HT-29 (cell line): ENCODE results near the gene BOC. TPM values are rescaled to one million over a fixed set of nuclear protein-coding genes. Genes with fewer than 3 reads are reported as not detected.
"Not testable (repeated sequence)": the region's sequence is repeated elsewhere in the genome, so short reads cannot be mapped to it uniquely, and the experiment has no call there.

Source experiments
- DNase-seq: peaks from one replicate; pipeline ENCODE4 v3.0.0-alpha.2; 2015; ENCODE audit warnings: low spot score
- total RNA-seq: library from RNA; depleted of rRNA; stranded (reverse); fragments of >200 nt; shearing (Covaris generic); gene quantifications from 2 replicates; pipeline ENCODE4 v1.2.3, GENCODE V29; 2014; rRNA removed

BOC gene, protein sequence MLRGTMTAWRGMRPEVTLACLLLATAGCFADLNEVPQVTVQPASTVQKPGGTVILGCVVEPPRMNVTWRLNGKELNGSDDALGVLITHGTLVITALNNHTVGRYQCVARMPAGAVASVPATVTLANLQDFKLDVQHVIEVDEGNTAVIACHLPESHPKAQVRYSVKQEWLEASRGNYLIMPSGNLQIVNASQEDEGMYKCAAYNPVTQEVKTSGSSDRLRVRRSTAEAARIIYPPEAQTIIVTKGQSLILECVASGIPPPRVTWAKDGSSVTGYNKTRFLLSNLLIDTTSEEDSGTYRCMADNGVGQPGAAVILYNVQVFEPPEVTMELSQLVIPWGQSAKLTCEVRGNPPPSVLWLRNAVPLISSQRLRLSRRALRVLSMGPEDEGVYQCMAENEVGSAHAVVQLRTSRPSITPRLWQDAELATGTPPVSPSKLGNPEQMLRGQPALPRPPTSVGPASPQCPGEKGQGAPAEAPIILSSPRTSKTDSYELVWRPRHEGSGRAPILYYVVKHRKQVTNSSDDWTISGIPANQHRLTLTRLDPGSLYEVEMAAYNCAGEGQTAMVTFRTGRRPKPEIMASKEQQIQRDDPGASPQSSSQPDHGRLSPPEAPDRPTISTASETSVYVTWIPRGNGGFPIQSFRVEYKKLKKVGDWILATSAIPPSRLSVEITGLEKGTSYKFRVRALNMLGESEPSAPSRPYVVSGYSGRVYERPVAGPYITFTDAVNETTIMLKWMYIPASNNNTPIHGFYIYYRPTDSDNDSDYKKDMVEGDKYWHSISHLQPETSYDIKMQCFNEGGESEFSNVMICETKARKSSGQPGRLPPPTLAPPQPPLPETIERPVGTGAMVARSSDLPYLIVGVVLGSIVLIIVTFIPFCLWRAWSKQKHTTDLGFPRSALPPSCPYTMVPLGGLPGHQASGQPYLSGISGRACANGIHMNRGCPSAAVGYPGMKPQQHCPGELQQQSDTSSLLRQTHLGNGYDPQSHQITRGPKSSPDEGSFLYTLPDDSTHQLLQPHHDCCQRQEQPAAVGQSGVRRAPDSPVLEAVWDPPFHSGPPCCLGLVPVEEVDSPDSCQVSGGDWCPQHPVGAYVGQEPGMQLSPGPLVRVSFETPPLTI
- not detected in 2 replicates for total RNA-seq

DNA sequence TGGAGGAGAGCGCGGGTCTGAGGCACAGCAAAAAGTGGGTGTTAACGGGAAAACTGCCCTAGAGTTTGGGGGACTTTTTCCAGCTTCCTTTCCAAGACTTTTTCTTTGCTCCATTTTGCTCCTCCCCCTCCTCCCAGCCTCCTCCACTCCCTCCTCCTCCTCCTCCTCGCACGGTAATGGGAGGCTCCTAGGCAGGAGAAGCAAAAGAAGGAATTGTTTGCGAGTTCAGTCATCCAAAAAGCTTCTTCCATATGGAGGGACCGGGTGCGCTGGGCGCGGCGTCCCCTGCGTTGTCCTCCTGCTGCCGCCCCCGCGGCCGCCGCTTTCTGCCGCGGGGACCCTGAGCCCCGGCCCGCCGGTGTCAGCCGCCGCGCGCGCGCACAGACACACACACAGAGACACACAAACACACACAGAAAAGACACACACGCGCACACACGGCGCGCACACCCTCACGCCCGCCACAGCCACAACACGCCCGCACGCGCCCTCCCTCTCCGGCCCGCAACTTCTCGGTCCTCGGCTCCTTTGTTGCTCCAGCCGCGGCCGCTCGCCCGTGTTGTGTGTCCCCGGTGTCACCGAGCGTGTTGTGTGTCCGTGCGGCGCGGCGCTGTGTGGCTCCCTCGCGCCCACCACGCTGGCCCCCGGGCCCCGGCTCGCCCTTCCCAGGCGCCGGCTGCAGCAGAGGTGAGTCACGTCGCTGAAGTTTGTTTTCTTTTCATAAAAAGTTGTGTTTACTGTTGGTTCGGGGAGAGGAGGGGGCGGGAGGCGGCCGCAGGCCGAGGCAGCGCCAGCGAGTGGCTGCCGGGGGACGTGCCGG, at the start of gene BOC:
Gene BOC (plus strand): TSS at position 228 of the 820 bp plus-strand sequence. CDS start 38,246 bp downstream, outside the sequence.
- DNase-seq: no peak

DNA sequence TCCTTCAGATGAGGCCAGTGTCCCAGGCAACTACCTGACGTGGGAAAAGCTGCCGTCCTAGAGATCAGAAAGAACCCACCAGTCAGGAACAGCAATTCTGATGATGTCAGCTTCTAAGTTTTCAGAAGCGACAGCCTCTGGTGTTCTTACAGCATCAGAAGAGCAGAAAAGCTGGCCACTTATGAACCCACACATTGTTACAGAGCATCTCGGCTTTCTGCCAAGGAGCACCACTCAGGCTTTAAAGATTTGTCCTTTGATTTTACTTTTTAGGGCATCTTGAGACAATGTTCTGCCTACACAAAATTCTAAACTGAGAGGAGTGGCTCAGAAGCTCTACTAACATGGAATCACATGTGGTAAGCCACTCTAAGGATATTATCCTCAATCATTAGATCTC, 49.7 kb upstream of the BOC start:
- DNase-seq: no peak

DNA sequence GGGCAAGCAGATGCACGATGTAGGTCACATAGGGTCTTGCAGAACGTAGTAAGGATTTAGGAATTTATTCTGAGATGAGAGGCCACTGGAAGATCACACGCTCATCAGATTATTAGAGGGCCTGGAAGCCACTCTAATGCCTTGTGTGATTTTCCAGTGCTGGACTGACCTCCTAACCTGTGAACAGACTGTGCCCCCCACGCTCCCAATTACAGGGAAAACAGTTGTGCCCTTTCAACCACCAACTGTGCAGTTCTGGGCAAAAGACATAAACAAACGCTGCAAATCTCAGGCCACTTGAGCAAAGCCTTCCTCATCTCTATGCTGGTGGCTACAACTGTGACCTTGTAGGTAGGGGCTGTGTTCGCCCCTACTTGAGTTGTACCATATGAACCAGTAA, 48.2 kb upstream of the BOC start:
- no peak for DNase-seq

DNA sequence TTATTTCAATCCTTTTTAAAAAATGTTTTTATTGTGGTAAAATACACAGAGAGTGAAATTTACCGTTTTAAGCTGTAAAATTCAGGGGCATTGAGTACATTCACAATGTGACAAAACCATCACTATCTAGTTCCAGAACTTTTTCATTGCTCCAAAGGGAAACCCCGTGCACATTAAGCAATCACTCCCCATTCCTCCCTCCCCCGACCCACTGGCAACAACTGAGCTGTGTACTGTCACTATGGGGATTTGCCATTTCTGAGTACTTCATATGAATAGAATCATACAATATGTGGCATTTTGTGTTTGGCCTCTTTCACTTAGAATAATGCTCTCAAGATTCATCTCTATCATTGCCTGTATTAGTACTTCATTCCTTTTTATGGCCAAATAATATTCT, 45.5 kb upstream of the BOC start:
- no peak for DNase-seq

DNA sequence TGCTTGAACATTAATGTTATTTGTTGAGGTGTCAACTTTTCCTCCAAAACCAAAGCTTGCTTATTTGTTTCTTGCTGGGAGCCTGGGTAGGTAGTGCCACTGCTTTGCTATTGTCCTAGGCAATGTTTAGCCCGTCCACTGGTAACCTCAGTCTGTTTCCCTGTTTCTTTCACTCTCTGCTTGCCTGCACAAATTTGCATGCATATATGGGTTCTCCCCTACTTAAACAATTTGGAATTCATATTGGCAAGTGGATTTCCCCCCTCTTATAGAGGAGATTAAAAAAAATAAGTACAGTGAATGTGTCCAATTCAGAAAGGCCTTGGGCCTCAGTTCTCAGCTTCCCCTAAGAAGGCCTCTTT, 45.0 kb upstream of the BOC start:
- no peak for DNase-seq

DNA sequence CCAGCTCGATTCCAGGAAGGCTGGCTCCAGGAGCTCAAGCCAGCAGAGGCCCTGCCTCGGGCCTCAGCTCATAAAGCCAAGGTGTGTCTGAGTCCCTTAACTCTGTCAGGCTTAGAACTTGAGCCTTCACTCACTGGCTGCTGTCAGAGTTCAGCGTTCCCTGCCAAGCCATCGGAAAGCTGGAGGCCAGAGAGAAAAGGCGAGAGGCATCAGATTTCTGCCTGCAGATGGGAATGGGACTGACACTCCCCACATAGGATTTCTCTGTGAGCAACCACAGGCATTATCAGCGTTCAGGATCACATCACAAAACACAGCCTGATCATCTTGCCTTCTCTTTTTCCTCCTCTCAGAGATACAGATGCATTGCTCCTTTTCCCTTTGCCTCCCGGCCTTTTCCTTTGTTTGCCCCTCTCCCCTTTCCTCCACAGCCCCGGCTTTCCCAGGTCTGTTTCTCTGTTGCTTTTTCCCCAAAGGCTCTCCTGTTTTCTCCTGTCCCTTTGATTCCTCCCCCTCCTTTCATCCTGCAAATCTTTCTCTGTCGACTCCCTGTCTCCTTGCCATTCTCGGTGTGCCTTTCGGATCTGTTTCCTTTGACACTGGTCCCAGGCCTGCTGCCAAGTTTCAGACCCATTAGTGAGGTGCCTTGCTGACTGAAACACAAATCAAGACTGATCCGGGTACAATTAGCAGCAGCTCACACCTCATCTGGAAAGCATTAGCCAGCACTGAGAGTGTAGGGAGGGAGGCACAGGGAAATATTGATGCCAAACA, 44.5 kb upstream of the BOC start:
- DNase-seq: no peak

DNA sequence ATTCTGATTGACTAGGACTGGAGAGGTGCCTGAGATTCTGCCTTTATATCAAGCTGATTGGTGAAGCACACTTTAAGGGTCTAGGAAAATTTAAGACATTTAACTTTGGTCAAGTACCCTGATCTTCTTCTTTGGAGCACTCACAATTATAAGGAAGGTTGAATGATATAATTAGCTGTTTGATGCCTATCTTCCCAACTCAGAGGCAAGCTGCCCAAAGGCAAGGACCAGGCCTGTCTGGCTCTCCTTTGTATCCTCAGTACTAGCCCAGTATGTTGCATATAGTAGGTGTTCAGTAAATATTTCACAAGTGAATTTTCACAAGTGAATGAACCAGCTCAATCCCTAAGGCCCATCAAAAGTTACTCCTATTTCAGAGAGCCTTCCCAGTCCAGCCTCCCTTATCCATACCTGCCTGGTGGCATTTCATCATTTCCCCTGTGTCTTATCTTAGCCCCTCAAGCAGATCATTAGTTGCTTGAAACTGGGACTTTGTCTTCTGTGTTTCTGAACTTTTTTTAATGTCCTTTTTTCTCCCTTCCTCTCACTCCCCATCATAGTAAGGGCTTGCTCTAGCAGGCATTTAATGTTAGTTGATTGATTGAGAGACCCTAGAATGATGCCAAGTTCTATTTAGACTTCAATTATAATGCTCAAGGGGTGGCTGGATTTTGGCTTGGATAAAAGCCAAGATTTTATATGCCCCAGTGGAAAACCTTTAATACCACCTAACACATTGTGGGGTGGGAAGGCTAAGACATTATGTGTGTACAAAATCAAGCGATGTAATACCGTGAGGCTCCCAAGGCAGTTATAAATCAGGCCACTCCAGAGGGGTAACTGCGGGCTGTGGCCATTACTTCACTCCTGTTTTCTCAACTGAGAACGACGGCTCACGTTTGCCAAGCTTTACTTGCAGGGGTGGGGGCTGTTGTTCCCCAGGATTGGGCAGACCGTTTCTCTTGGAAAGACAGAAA, 43.2 kb upstream of the BOC start:
- DNase-seq: no peak

DNA sequence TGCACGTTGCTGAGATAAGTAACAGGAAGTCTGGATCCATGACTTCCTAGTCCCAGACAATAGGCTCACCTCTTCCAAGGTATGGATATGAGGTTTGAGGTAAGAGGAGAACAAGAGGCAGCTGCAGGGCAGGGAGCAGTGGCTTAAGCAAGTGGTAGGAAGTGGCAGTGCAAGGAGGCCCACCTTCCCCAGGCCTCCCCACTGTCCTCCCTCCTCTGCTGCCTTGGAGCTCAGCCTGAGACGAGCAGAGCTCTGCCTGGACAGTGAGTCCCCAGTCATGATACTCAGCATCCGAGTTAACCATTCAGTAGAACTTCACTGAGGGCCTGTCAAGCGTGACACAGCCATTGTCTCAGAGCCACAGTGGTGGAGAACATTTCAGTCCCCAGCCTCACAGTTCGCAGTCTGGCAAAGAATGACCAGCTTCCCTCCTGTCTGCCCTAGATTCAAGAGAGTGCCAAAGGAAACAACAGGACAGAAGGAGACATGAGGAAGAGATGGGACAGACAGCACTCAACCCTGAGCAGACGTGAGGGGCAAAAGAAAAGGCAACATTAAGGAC, 41.4 kb upstream of the BOC start:
- no peak for DNase-seq

DNA sequence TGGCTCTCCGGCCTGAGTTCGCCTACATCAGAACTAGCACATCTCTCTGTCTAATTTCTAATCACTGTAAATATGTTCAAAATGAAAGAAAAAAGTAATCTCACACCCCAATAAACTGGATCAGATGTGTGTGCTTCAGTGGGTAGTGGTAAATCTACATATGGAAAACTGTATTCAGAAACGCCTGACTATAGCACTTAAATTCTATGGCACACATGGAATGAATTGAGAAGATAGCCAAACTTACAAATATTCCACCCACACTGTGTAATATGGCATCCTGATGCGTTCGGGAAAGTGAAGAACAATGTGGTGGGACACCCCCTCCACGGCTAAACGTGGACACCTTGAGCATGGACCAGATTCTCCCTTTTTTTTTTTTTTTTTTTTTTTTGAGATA, 40.6 kb upstream of the BOC start:
- DNase-seq: no peak

DNA sequence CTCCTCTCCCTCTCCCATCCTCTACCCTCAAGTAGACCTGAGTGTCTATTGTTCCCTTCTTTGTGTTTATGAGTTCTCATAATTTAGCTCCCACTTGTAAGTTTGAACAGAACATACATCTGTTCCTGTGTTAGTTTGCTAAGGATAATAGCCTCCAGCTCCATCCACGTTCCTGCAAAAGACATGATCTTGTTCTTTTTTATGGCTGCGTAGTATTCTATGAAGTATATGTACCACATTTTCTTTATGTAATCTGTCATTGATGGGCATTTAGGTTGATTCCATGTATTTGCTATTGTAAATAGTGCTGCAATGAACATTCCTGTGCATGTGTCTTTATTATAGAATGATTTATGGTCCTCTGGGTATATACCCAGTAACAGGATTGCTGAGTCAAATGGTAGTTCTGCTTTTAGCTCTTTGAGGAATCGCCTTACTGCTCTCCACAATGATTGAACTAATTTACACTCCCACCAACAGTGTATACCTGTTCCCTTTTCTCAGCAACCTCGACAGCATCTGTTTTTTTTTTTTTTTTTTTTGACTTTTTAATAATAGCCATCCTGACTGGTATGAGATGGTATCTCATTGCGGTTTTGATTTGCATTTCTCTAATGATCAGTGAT, 39.6 kb upstream of the BOC start:
- DNase-seq: not testable (repeated sequence)

DNA sequence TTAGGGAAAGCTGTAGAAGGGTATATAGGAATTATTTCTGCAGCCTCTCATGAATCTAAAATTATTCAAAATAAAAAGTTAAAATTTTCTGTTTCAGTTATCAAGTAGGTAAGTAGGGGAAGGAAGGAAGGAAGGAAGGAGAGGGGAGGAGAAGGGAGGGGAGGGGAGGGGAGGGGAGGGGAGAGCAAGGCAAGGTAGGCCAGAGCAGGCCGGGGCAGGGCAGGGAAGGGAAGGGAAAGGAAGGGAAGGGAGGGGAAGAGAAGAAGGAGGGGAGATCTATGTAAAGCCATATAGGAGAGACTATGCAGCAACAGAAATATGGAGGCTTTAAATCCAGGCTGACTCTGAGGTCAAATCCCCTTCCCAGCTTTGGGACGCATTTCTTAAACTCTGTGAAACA, 38.3 kb upstream of the BOC start:
- DNase-seq: no peak

DNA sequence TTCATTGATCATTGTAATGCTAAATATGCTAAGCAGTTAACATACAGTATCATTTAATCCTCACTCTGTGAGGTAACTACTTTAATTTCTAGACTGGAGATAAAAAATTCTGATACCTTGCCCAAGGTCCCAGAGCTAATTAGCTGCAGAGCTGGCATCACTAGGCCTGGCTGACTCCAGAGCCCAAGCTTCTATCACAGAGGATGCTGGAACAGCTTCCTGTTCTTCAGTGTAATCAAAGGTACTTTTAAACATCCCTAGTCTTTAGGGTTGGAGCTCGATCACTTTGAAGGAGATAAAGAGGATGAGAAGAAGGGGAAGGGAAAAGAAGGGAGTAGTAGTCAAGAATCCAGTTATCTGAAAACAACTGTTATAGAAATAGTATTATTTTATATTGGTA, 37.1 kb upstream of the BOC start:
- no peak for DNase-seq

DNA sequence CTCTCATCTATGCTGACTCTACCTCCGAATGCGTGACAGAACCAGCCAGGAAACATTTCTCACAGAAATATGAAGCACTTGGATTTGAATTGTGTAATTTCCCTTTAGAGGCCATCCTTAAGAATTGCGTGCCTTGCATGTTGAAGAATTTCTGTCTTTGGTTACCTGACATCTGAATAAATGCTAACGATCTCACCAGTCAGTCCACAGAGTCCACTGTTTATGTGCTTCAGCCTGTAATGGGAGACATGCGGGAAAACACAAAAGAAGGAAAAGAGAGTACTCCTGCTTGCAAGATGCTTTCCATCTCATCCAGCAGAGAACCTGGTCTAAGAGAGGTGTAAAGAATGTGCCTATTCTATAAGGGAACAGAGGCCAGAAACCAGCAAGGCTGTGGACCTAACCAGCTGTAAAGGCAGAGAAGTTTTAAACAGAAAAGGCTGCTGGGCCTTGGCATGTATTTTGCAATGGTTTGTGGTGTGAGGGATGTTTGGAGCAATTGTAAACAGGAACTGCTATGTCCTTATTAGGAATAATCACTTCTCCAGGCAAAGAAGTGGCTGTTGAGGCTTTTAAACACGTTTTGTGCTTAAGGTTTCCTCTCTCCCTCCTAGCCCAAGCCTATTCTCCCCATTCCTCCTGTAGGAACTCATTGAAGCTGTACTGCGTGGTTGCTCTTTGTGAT, 36.4 kb upstream of the BOC start:
- no peak for DNase-seq

DNA sequence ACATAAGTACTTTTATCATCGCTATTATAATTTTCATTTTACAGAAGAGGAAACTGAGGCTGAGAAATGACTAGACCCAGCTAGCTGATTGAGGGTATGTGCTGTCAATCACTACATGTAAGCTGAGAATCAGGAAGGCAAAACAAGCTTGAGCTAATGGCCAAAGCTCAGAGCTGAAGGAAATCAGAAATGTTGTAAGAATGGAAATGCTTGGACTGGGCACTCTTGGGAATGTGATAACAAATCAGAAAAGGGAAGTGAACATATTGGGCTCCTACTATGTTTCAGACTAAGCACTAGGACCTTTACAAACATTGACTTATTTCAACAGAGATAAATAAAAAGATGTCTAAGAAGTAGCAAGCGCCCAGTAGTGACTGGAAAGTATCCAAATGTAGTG, 33.8 kb upstream of the BOC start:
- DNase-seq: no peak

DNA sequence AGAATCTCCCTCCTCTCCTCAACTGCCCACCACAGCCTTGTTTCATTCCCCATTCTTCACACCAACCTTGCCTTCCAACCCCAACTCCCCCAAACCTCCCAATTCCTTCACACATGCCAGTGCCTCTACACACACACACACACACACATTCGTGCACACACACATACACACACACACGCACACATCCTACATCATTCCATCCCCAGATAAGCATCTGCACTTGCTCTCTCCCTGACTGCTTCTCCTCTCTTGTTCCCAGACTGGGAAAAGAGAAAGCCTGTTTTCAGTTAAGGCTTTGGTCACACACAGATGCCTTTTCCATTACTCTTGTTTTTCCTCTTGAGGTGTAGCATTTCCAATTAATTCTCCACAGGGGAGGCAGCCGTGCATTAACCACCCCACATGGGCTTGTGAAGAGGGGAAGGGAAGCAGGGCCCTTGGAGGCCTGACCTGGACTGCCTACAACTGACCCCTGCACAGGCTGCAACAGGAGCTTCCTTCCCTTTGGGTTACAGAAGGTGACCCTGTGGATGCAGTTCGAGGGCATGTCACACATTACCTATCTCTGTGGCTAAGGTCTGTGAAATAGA, 32.0 kb upstream of the BOC start:
- DNase-seq: no peak

DNA sequence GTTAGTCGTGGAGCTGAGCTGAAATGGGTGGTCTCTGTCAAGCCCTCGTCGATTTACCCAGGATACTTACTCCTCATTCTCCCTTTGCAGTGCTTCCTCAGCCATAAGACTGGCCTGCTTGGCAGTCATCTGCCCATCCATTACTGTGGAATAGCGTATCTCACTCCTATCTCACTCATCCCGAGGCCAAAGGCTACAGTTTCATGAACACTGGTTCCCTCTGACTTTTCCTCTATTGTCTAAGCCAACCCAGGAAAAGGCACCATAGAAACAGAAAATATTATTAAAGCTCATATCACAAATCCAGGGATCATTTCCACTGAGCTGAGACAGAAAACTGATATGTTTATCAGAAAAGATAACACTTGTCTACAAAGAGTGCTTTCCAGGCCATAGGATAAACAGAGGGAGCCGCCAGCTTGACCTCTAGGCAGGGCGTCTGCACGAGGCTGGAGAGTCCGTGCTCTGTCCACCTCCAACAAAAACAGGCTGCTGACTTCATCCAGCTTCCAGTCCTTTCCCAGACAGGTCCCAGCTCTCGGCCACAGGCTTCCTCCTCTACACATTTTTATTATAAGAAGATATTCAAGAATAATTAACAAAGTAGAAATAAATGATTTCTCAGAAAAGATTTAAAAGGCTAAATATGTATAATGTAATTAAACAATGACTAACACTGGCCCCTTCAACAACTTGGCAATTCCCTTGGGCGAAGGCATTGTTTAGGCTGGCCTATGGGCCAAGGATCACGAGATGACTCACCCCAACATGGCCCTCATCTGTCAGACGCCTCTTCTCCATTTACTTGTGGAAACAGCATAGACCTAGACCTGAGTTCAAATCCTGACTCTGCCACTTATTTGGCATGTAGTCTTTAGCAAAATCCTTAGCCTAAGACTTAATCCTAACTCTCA, 27.4 kb upstream of the BOC start:
- DNase-seq: no peak
